AG09309 (cell line): ENCODE measurements around the gene SHMT2.

Source experiments
- DNase-seq: peaks from one replicate; pipeline ENCODE4 v3.0.0-alpha.2; 2010; ENCODE audit warnings: low read depth
- H3K4me3 ChIP-seq: 2 replicates; pipeline ENCODE4 v1.5.1; 2011; ENCODE audit warnings: mild to moderate bottlenecking, low read depth, low read length, moderate library complexity; ENCODE audit not compliant: control insufficient read depth
- TF ChIP-seq, protein P1 (sequence below): IDR thresholded peaks from 2 replicates; pipeline ENCODE4 v1.5.1; 2011; ENCODE audit warnings: mild to moderate bottlenecking, low read depth, low read length, inconsistent platforms; ENCODE audit not compliant: insufficient read depth, control insufficient read depth; ENCODE audit errors: missing control alignments

SHMT2 gene

DNA sequence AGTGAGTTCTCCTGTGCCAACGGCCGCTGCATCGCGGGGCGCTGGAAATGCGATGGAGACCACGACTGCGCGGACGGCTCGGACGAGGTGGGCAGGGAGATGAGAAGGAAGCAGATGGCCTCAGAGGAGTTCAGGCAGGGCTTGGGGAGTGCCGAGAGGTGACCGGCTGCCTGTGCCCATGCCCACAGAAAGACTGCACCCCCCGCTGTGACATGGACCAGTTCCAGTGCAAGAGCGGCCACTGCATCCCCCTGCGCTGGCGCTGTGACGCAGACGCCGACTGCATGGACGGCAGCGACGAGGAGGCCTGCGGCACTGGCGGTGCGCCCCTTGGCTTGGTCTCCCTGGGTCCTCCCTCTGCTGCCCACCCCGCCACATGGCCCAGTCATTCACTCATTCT, 26.3 kb upstream of the SHMT2 start:
- DNase-seq = no peak
- H3K4me3 ChIP-seq = no peak overlapping the region
- TF ChIP-seq, protein P1, sequence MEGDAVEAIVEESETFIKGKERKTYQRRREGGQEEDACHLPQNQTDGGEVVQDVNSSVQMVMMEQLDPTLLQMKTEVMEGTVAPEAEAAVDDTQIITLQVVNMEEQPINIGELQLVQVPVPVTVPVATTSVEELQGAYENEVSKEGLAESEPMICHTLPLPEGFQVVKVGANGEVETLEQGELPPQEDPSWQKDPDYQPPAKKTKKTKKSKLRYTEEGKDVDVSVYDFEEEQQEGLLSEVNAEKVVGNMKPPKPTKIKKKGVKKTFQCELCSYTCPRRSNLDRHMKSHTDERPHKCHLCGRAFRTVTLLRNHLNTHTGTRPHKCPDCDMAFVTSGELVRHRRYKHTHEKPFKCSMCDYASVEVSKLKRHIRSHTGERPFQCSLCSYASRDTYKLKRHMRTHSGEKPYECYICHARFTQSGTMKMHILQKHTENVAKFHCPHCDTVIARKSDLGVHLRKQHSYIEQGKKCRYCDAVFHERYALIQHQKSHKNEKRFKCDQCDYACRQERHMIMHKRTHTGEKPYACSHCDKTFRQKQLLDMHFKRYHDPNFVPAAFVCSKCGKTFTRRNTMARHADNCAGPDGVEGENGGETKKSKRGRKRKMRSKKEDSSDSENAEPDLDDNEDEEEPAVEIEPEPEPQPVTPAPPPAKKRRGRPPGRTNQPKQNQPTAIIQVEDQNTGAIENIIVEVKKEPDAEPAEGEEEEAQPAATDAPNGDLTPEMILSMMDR = no peak

DNA sequence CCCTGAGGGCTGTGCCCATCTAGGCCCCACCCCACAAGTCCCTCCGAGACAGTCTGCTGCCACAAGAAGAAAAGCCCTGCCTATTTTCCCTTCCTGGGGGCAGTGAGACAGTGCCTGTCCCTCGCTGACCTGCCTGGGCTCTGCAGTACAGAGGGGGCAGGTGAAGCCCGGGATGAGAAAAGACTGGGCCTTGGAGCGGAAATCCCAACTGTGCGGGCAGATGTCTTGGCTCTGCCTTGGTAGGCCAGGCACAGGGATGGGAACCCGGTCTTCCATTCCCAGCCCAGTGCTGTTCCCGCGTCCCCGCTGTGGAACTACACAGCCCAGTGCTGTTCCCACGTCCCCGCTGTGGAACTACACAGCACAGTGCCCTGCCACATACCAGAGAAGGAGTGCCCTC, 25.7 kb upstream of the SHMT2 start:
- H3K4me3 ChIP-seq = no peak overlapping the region
- no peak for DNase-seq
- TF ChIP-seq, protein P1 = no peak

DNA sequence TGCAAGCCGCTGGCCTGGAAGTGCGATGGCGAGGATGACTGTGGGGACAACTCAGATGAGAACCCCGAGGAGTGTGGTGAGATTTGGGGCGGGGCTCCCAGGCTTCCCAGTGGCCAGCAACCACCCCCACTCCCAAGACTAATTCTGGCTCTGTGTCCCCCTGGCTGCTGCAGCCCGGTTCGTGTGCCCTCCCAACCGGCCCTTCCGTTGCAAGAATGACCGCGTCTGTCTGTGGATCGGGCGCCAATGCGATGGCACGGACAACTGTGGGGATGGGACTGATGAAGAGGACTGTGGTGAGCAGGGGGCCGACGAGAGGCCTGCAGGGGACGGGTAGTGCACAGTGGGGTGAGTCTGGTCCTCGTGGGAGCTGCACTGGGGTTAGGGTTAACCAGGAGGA, 25.1 kb upstream of the SHMT2 start:
- no peak for DNase-seq
- no peak overlapping the region for H3K4me3 ChIP-seq
- TF ChIP-seq, protein P1 = no peak

DNA sequence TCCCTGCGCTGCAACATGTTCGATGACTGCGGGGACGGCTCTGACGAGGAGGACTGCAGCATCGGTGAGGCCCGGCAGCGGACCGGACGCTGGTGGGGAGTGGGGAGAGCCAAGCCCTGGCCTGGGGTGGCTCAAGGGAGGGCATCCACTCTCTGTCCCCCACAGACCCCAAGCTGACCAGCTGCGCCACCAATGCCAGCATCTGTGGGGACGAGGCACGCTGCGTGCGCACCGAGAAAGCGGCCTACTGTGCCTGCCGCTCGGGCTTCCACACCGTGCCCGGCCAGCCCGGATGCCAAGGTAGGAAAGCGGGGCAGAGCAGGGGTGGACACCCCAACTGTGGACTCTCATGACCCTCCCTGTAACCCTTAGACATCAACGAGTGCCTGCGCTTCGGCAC, 24.3 kb upstream of the SHMT2 start:
- no peak for DNase-seq
- H3K4me3 ChIP-seq = no peak overlapping the region
- TF ChIP-seq, protein P1 = no peak

DNA sequence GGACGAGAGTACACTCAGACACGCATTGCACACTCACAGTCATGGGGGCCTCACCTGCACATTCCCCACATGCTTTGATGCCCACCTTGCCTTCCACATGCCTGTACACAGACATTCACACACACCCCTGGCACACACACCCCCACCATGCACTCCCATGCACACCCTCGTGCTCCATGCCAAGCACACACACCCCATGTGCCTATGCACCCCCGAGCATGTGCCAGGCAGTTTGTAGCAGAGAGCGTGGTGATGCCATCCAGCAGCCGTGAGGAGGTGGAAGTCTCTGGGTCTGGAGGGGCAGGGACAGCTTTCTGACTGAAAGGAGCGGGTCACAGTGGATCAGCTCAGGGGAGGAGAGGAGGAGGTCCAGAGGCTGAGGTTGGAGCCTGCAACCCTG, 23.6 kb upstream of the SHMT2 start:
- no peak for DNase-seq
- TF ChIP-seq, protein P1 = no peak
- no peak overlapping the region for H3K4me3 ChIP-seq

DNA sequence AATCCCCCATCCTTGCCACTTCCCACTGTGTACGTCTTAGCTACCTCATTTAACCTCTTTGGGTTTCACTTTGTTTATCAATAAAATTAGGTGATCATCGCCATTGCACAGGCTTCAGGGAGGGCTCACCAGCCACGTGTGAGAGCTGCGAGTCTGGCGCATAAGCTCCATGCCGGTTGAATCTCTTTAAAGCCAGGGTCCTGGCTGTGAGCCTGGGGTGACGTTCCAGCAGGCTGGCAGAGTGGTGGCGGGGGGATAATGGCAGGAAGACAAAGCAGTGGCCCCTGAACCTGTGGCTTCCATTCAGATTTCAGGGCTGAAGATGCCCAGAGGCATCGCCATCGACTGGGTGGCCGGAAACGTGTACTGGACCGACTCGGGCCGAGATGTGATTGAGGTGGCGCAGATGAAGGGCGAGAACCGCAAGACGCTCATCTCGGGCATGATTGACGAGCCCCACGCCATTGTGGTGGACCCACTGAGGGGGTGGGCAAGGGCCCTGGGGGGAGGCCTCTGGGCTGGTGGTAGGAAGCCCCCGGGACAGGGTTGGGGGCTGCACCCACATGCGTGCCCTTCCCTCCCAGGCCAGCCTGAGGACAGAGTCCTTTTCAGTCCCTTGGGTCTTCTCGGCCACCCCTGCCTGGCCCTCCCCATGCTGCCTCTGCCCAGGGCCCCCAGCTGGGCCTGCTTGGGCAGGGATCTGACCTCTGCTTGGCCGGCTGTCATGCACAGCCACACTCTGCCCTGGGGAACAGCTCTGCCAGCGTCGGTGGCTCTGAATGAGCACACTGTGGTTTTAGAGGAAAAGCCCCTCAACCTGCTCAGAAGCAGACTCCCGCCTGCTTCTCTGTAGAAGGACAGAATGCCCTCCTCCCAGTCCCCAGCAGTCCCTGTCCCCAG, 21.5 kb upstream of the SHMT2 start:
- DNase-seq = no peak
- no peak overlapping the region for H3K4me3 ChIP-seq
- TF ChIP-seq, protein P1 = no peak
